H1 (cell line): ENCODE data around the gene PPIL4. TPM values are rescaled to one million over a fixed set of nuclear protein-coding genes. Genes with fewer than 3 reads are reported as not detected.
A peak's percentile ranks its signal among the peaks of the same experiment; 100 is the strongest.

Source experiments
- CEBPB ChIP-seq: IDR thresholded peaks from 2 replicates; pipeline ENCODE4 v1.6.1; 2012; ENCODE audit warnings: low read depth, low read length
- CHD7 ChIP-seq: fragments of 300-600 bp; sonication (generic); IDR thresholded peaks from 2 replicates; pipeline ENCODE4 v1.7.1; 2012; ENCODE audit warnings: low read length, moderate library complexity, mild to moderate bottlenecking, inconsistent platforms; ENCODE audit not compliant: insufficient replicate concordance
- EGR1 ChIP-seq: IDR thresholded peaks from 2 replicates; pipeline ENCODE4 v1.6.1; 2011; ENCODE audit warnings: low read depth, low read length, borderline replicate concordance
- EZH2 ChIP-seq: fragments of 200-600 bp; sonication (generic); IDR thresholded peaks from 2 replicates; pipeline ENCODE4 v1.7.1; 2012; ENCODE audit warnings: low read depth, mild to moderate bottlenecking, moderate library complexity, low read length, inconsistent platforms; ENCODE audit not compliant: severe bottlenecking
- JUN ChIP-seq: IDR thresholded peaks from 2 replicates; pipeline ENCODE4 v1.6.1; 2011; ENCODE audit warnings: low read depth, mild to moderate bottlenecking, improper control_type of control experiment, low read length
- POLR2A ChIP-seq, 2 experiments: IDR thresholded peaks; 1 replicate in 1 of 2; 2 replicates in 1 of 2; pipeline ENCODE4 v1.6.1; 2011; ENCODE audit warnings: low read depth in 2 of 2, low read length in 2 of 2, mild to moderate bottlenecking in 2 of 2; ENCODE audit errors: control extremely low read depth in 1 of 2
- SUZ12 ChIP-seq: fragments of 200-600 bp; sonication (generic); IDR thresholded peaks from 2 replicates; pipeline ENCODE4 v1.6.1; 2012; ENCODE audit warnings: mild to moderate bottlenecking, inconsistent platforms, low read length, moderate library complexity, mixed read lengths
- TBP ChIP-seq: IDR thresholded peaks from 2 replicates; pipeline ENCODE4 v1.6.1; 2011; ENCODE audit warnings: low read depth, low read length, improper control_type of control experiment
- YY1 ChIP-seq: IDR thresholded peaks from 2 replicates; pipeline ENCODE4 v1.6.1; 2011; ENCODE audit warnings: low read depth, mild to moderate bottlenecking, low read length
- polyA plus RNA-seq, 7 experiments: library from polyadenylated mRNA; depleted of rRNA in 3 of 7; stranded (reverse) in 5 of 7; unstranded in 2 of 7; fragments of >200 nt in 5 of 7; fragments of 200-250 nt in 2 of 7; gene quantifications; 1 replicate in 5 of 7; 2 replicates in 1 of 7; 4 replicates in 1 of 7; pipeline versions ENCODE4 v1.2.1 to v1.2.3, GENCODE V29; 2011 to 2013; ENCODE audit warnings: missing spikeins in 2 of 7, mixed read lengths in 2 of 7
- total RNA-seq: library from RNA; stranded (reverse); fragmentation: NEBNext Ultra II Directional; extraction: Animal tissue kit (Norgen Biotek cat#: 25700); gene quantifications from 2 replicates; pipeline ENCODE4 v1.2.1, GENCODE V29; 2021
- TF ChIP-seq, protein P1 (sequence below): IDR thresholded peaks from 2 replicates; pipeline ENCODE4 v1.6.1; 2011; ENCODE audit warnings: low read depth, mild to moderate bottlenecking, low read length; ENCODE audit not compliant: insufficient read depth

Gene PPIL4
- total and polyA plus RNA-seq, 2 of the 8 experiments (the other 6 are each of a cell fraction or from before 2014, with no cell fraction given), result 2.0 to 33.2 TPM

GRCh38 chr6:149566410-149567193 is 20.8 kb upstream of the PPIL4 start (continued):
- TF ChIP-seq CHD7 (no peak), TBP (peak; percentile 44; the same call in 1 of the 2 replicates), POLR2A (IDR thresholded peaks at IDR 0.05; ENCODE audit: control extremely low read depth in 1 of 2, low read depth in 2 of 2, low read length in 2 of 2) (peak; percentile 54 to 62), JUN (no peak), SUZ12 (no peak), CEBPB (no peak), EZH2 (no peak), EGR1 (no peak), YY1 (peak; percentile 87)
- TF ChIP-seq, protein P1, sequence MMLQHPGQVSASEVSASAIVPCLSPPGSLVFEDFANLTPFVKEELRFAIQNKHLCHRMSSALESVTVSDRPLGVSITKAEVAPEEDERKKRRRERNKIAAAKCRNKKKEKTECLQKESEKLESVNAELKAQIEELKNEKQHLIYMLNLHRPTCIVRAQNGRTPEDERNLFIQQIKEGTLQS, result no peak
